ENCODE data around the gene MMEL1. TPM values are rescaled to one million over a fixed set of nuclear protein-coding genes. Genes with fewer than 3 reads are reported as not detected.

The MMEL1 gene
- total RNA-seq, 1 donor from 2014 or later = 0.62 TPM

- TF ChIP-seq CTCF (IDR thresholded peaks at IDR 0.05) = no peak
- Mint-ChIP-seq H3K4me1 (ENCODE audit: low read depth) (peaks cover 12% of the 10 kb centered on the region), H3K27me3 (ENCODE audit: low read depth) (no peaks in the 10 kb centered on the region), H3K36me3 (ENCODE audit: low read depth) (no peaks in the 10 kb centered on the region), H3K4me3 (ENCODE audit: unreplicated experiment) (no peak overlapping the region), H3K9me3 (ENCODE audit: low read depth) (no peaks in the 10 kb centered on the region), H3K27ac (ENCODE audit: unreplicated experiment) (no peak overlapping the region)
- no peak for DNase-seq (ENCODE audit: low spot score)
Measured at GRCh38 chr1:2558861-2559260, 74.0 kb downstream of the MMEL1 start.

- Mint-ChIP-seq H3K27me3 (ENCODE audit: low read depth) (no peaks in the 10 kb centered on the region), H3K4me3 (ENCODE audit: unreplicated experiment) (no peak overlapping the region), H3K27ac (ENCODE audit: unreplicated experiment) (no peak overlapping the region), H3K4me1 (ENCODE audit: low read depth) (peaks cover 12% of the 10 kb centered on the region), H3K9me3 (ENCODE audit: low read depth) (no peaks in the 10 kb centered on the region), H3K36me3 (ENCODE audit: low read depth) (no peaks in the 10 kb centered on the region)
- TF ChIP-seq CTCF (IDR thresholded peaks at IDR 0.05) = no peak
- DNase-seq (ENCODE audit: low spot score) = no peak
Measured at GRCh38 chr1:2558420-2558819, 74.4 kb downstream of the MMEL1 start.

- Mint-ChIP-seq H3K9me3 (ENCODE audit: low read depth) (no peaks in the 10 kb centered on the region), H3K36me3 (ENCODE audit: low read depth) (no peaks in the 10 kb centered on the region), H3K27ac (ENCODE audit: unreplicated experiment) (no peak overlapping the region), H3K27me3 (ENCODE audit: low read depth) (no peaks in the 10 kb centered on the region), H3K4me3 (ENCODE audit: unreplicated experiment) (no peak overlapping the region), H3K4me1 (ENCODE audit: low read depth) (peaks cover 12% of the 10 kb centered on the region)
- no peak for TF ChIP-seq CTCF (IDR thresholded peaks at IDR 0.05)
- DNase-seq (ENCODE audit: low spot score) = no peak
Measured at GRCh38 chr1:2557482-2558400, 75.1 kb downstream of the MMEL1 start.

GRCh38 chr1:2556678-2557481 lies 75.9 kb downstream of the MMEL1 start:
- Mint-ChIP-seq H3K36me3 (ENCODE audit: low read depth) (no peaks in the 10 kb centered on the region), H3K4me3 (ENCODE audit: unreplicated experiment) (peak overlapping the region; percentile 65), H3K27ac (ENCODE audit: unreplicated experiment) (peak overlapping the region; percentile 6), H3K27me3 (ENCODE audit: low read depth) (no peaks in the 10 kb centered on the region), H3K4me1 (ENCODE audit: low read depth) (peaks cover 12% of the 10 kb centered on the region), H3K9me3 (ENCODE audit: low read depth) (no peaks in the 10 kb centered on the region)
- TF ChIP-seq CTCF (IDR thresholded peaks at IDR 0.05) = no peak
- DNase-seq (ENCODE audit: low spot score) = no peak

GRCh38 chr1:2556277-2556677 lies 76.5 kb downstream of the MMEL1 start, which contains the start of gene TNFRSF14:
TSS of gene TNFRSF14 (plus strand) at chr1:2556371. CDS start at chr1:2556665, 294 bp downstream.
- Mint-ChIP-seq H3K27ac (ENCODE audit: unreplicated experiment) (peak within 1 kb of the TSS; percentile 6), H3K9me3 (ENCODE audit: low read depth) (no peaks in the 10 kb centered on the region), H3K27me3 (ENCODE audit: low read depth) (no peaks in the 10 kb centered on the region), H3K36me3 (ENCODE audit: low read depth) (no peaks in the 10 kb centered on the region), H3K4me3 (ENCODE audit: unreplicated experiment) (peak within 1 kb of the TSS; percentile 65), H3K4me1 (ENCODE audit: low read depth) (peaks cover 12% of the 10 kb centered on the region)
- DNase-seq (ENCODE audit: low spot score) = no peak
- TF ChIP-seq CTCF (IDR thresholded peaks at IDR 0.05) = peak; percentile 35

Measured in chondrocyte (in vitro differentiated cells).